ENCODE results near the gene TFCP2L1. TPM values are rescaled to one million over a fixed set of nuclear protein-coding genes. Genes with fewer than 3 reads are reported as not detected.
"Not testable (repeated sequence)": the region's sequence is repeated elsewhere in the genome, so short reads cannot be mapped to it uniquely, and the experiment has no call there.

TFCP2L1 gene
- under 1 TPM; 0.19 to 0.33 TPM for total RNA-seq

GRCh38 chr2:121284463-121285449 is at the start of gene TFCP2L1:
TFCP2L1 (minus strand) TSS chr2:121285202; CDS start chr2:121285109, 93 bp downstream.
- no peaks in the 10 kb centered on the region for H3K9me3 Mint-ChIP-seq
- peaks cover 0 to 6% of the 10 kb centered on the region in 2 donors for H3K4me1 Mint-ChIP-seq (ENCODE audit: low read depth in 2 of 2)
- H3K27me3 Mint-ChIP-seq: peaks cover 16 to 30% of the 10 kb centered on the region in 2 donors
- H3K36me3 Mint-ChIP-seq: no peaks in the 10 kb centered on the region
- H3K4me3 Mint-ChIP-seq: peak within 1 kb of the TSS; percentile 72
- H3K27ac Mint-ChIP-seq: no peak within 1 kb of the TSS
- no peak for DNase-seq (ENCODE audit: low spot score)
- peak; percentile 72 to 78 for ATAC-seq

GRCh38 chr2:121333834-121334558 is 49.0 kb upstream of the TFCP2L1 start:
- H3K9me3 Mint-ChIP-seq: no peaks in the 10 kb centered on the region
- no peak overlapping the region for H3K4me3 Mint-ChIP-seq
- ATAC-seq: peak in 1 of 2 donors; percentile 70
- no peaks in the 10 kb centered on the region for H3K27me3 Mint-ChIP-seq
- no peak overlapping the region for H3K27ac Mint-ChIP-seq
- no peaks in the 10 kb centered on the region for H3K4me1 Mint-ChIP-seq (ENCODE audit: low read depth in 2 of 2)
- no peak for DNase-seq (ENCODE audit: low spot score)
- no peaks in the 10 kb centered on the region for H3K36me3 Mint-ChIP-seq

GRCh38 chr2:121333231-121333630 is 48.2 kb upstream of the TFCP2L1 start:
- Mint-ChIP-seq H3K27ac (no peak overlapping the region), H3K27me3 (no peaks in the 10 kb centered on the region), H3K4me1 (ENCODE audit: low read depth in 2 of 2) (no peaks in the 10 kb centered on the region), H3K36me3 (no peaks in the 10 kb centered on the region), H3K9me3 (no peaks in the 10 kb centered on the region), H3K4me3 (no peak overlapping the region)
- DNase-seq (ENCODE audit: low spot score) (no peak), ATAC-seq (no peak)

GRCh38 chr2:121331324-121331723 is 46.3 kb upstream of the TFCP2L1 start:
- not testable (repeated sequence) for H3K36me3 Mint-ChIP-seq; H3K9me3 Mint-ChIP-seq; ATAC-seq; H3K4me3 Mint-ChIP-seq; DNase-seq (ENCODE audit: low spot score); H3K4me1 Mint-ChIP-seq (ENCODE audit: low read depth in 2 of 2); H3K27me3 Mint-ChIP-seq; H3K27ac Mint-ChIP-seq

GRCh38 chr2:121330921-121331320 is 45.9 kb upstream of the TFCP2L1 start:
- ATAC-seq: no peak
- Mint-ChIP-seq H3K36me3 (no peaks in the 10 kb centered on the region), H3K9me3 (no peaks in the 10 kb centered on the region), H3K27me3 (no peaks in the 10 kb centered on the region), H3K27ac (no peak overlapping the region), H3K4me1 (ENCODE audit: low read depth in 2 of 2) (peaks cover 0 to 3% of the 10 kb centered on the region in 2 donors), H3K4me3 (no peak overlapping the region)
- DNase-seq (ENCODE audit: low spot score): no peak

GRCh38 chr2:121329786-121330185 is 44.8 kb upstream of the TFCP2L1 start:
- no peaks in the 10 kb centered on the region for H3K9me3 Mint-ChIP-seq
- H3K27ac Mint-ChIP-seq: no peak overlapping the region
- H3K36me3 Mint-ChIP-seq: no peaks in the 10 kb centered on the region
- no peak overlapping the region for H3K4me3 Mint-ChIP-seq
- DNase-seq (ENCODE audit: low spot score) (no peak), ATAC-seq (no peak)
- H3K4me1 Mint-ChIP-seq (ENCODE audit: low read depth in 2 of 2): peaks cover 0 to 8% of the 10 kb centered on the region in 2 donors
- H3K27me3 Mint-ChIP-seq: no peaks in the 10 kb centered on the region

- DNase-seq (ENCODE audit: low spot score) (no peak), ATAC-seq (no peak)
- Mint-ChIP-seq H3K4me3 (no peak overlapping the region), H3K27ac (no peak overlapping the region), H3K9me3 (no peaks in the 10 kb centered on the region), H3K36me3 (no peaks in the 10 kb centered on the region), H3K4me1 (ENCODE audit: low read depth in 2 of 2) (peaks cover 0 to 8% of the 10 kb centered on the region in 2 donors), H3K27me3 (no peaks in the 10 kb centered on the region)
Measured at GRCh38 chr2:121326628-121327027, 41.6 kb upstream of the TFCP2L1 start.

- no peaks in the 10 kb centered on the region for H3K36me3 Mint-ChIP-seq
- ATAC-seq (no peak), DNase-seq (ENCODE audit: low spot score) (no peak)
- H3K9me3 Mint-ChIP-seq: no peaks in the 10 kb centered on the region
- no peak overlapping the region for H3K27ac Mint-ChIP-seq
- H3K27me3 Mint-ChIP-seq: no peaks in the 10 kb centered on the region
- H3K4me1 Mint-ChIP-seq (ENCODE audit: low read depth in 2 of 2): peaks cover 0 to 8% of the 10 kb centered on the region in 2 donors
- no peak overlapping the region for H3K4me3 Mint-ChIP-seq
Measured at GRCh38 chr2:121324601-121325000, 39.6 kb upstream of the TFCP2L1 start.

GRCh38 chr2:121321476-121321875 is 36.5 kb upstream of the TFCP2L1 start:
- Mint-ChIP-seq H3K4me3 (no peak overlapping the region), H3K27ac (no peak overlapping the region), H3K27me3 (no peaks in the 10 kb centered on the region), H3K4me1 (ENCODE audit: low read depth in 2 of 2) (peaks cover 0 to 8% of the 10 kb centered on the region in 2 donors), H3K9me3 (no peaks in the 10 kb centered on the region), H3K36me3 (no peaks in the 10 kb centered on the region)
- ATAC-seq (no peak), DNase-seq (ENCODE audit: low spot score) (no peak)

- Mint-ChIP-seq H3K27ac (no peak overlapping the region), H3K4me1 (ENCODE audit: low read depth in 2 of 2) (no peaks in the 10 kb centered on the region), H3K4me3 (no peak overlapping the region), H3K36me3 (no peaks in the 10 kb centered on the region), H3K9me3 (no peaks in the 10 kb centered on the region), H3K27me3 (no peaks in the 10 kb centered on the region)
- ATAC-seq: no peak
- no peak for DNase-seq (ENCODE audit: low spot score)
Measured at GRCh38 chr2:121319941-121320340, 34.9 kb upstream of the TFCP2L1 start.

GRCh38 chr2:121316986-121317385 is 32.0 kb upstream of the TFCP2L1 start:
- H3K27ac Mint-ChIP-seq: no peak overlapping the region
- no peak overlapping the region for H3K4me3 Mint-ChIP-seq
- no peaks in the 10 kb centered on the region for H3K9me3 Mint-ChIP-seq
- H3K36me3 Mint-ChIP-seq: no peaks in the 10 kb centered on the region
- H3K27me3 Mint-ChIP-seq: no peaks in the 10 kb centered on the region
- ATAC-seq (no peak), DNase-seq (ENCODE audit: low spot score) (no peak)
- no peaks in the 10 kb centered on the region for H3K4me1 Mint-ChIP-seq (ENCODE audit: low read depth in 2 of 2)

- not testable (repeated sequence) for ATAC-seq; H3K4me3 Mint-ChIP-seq; H3K9me3 Mint-ChIP-seq; H3K27ac Mint-ChIP-seq; H3K27me3 Mint-ChIP-seq; DNase-seq (ENCODE audit: low spot score); H3K36me3 Mint-ChIP-seq
- peaks cover 17 to 19% of the 10 kb centered on the region in 2 donors for H3K4me1 Mint-ChIP-seq (ENCODE audit: low read depth in 2 of 2)
Measured at GRCh38 chr2:121313701-121314100, 28.7 kb upstream of the TFCP2L1 start.

GRCh38 chr2:121309801-121310200 is 24.8 kb upstream of the TFCP2L1 start:
- DNase-seq (ENCODE audit: low spot score): no peak
- Mint-ChIP-seq H3K36me3 (no peaks in the 10 kb centered on the region), H3K27me3 (peaks cover 0 to 6% of the 10 kb centered on the region in 2 donors), H3K4me3 (peak overlapping the region; percentile 30), H3K9me3 (no peaks in the 10 kb centered on the region), H3K4me1 (ENCODE audit: low read depth in 2 of 2) (peaks cover 21 to 23% of the 10 kb centered on the region in 2 donors), H3K27ac (peak overlapping the region; percentile 22 to 37)
- peak; percentile 79 to 92 for ATAC-seq

- H3K27ac Mint-ChIP-seq: peak overlapping the region; percentile 22 to 37
- no peaks in the 10 kb centered on the region for H3K9me3 Mint-ChIP-seq
- H3K27me3 Mint-ChIP-seq: peaks cover 0 to 6% of the 10 kb centered on the region in 2 donors
- ATAC-seq (no peak), DNase-seq (ENCODE audit: low spot score) (no peak)
- peaks cover 21 to 23% of the 10 kb centered on the region in 2 donors for H3K4me1 Mint-ChIP-seq (ENCODE audit: low read depth in 2 of 2)
- H3K4me3 Mint-ChIP-seq: peak overlapping the region; percentile 30
- H3K36me3 Mint-ChIP-seq: no peaks in the 10 kb centered on the region
Measured at GRCh38 chr2:121309323-121309722, 24.3 kb upstream of the TFCP2L1 start.
